ENCODE data around the gene SLC6A13.

- TF ChIP-seq CTCF (IDR thresholded peaks at IDR 0.05), result no peak
- no peak for TF ChIP-seq POLR2A (IDR thresholded peaks at IDR 0.05)
These were observed 5.7 kb downstream of the SLC6A13 start for GRCh38 chr12:256958-257357.

All from right lobe of liver (tissue), 4 donors.